Muscle of leg (tissue), 11 donors: ENCODE data around the gene KCNK7. TPM values are rescaled to one million over a fixed set of nuclear protein-coding genes. Genes with fewer than 3 reads are reported as not detected.

Experiments used
- DNase-seq: peaks from one replicate; pipeline ENCODE4 v3.0.0; 2013
- H3K27ac ChIP-seq: one replicate; pipeline ENCODE4 v1.5.1; 2013; ENCODE audit warnings: mild to moderate bottlenecking, low read length, control low read depth
- H3K27me3 ChIP-seq: one replicate; pipeline ENCODE4 v1.6.1; 2013; ENCODE audit warnings: low read length; ENCODE audit not compliant: control insufficient read depth, insufficient read depth
- H3K36me3 ChIP-seq: one replicate; pipeline ENCODE4 v1.6.1; 2013; ENCODE audit warnings: low read length; ENCODE audit not compliant: control insufficient read depth, insufficient read depth
- H3K4me1 ChIP-seq: one replicate; pipeline ENCODE4 v1.6.1; 2013; ENCODE audit warnings: low read length; ENCODE audit not compliant: control insufficient read depth, insufficient read depth
- H3K4me3 ChIP-seq: one replicate; pipeline ENCODE4 v1.5.1; 2013; ENCODE audit warnings: low read length, control low read depth
- H3K9me3 ChIP-seq: replicated peaks from 2 replicates; pipeline ENCODE4 v1.6.1; 2013; ENCODE audit warnings: low read depth, low read length; ENCODE audit not compliant: control insufficient read depth
- WGBS: methylation state at CpG from one replicate; pipeline ENCODE4 v1.1.5; 2013; ENCODE audit warnings: missing lambda C conversion rate; ENCODE audit not compliant: insufficient coverage; 5-methylcytosine and 5-hydroxymethylcytosine counted together
- polyA plus RNA-seq, 8 donors: library from polyadenylated mRNA; unstranded; fragments of 120-200 nt; gene quantifications; one replicate each; pipeline versions ENCODE4 v1.2.1 to v1.2.3, GENCODE V29; 2013; ENCODE audit warnings: inconsistent platforms in 1 of 8, low replicate concordance in 1 of 8; ENCODE audit not compliant: insufficient read length in 8 of 8, insufficient read depth in 1 of 8
- total RNA-seq: library from RNA; stranded (reverse); fragments of 120-200 nt; gene quantifications from one replicate; pipeline ENCODE4 v1.2.4, GENCODE V29; 2013

The KCNK7 gene
- total and polyA plus RNA-seq, 9 donors, result 0.31 to 1.9 (median 0.88) TPM

DNA sequence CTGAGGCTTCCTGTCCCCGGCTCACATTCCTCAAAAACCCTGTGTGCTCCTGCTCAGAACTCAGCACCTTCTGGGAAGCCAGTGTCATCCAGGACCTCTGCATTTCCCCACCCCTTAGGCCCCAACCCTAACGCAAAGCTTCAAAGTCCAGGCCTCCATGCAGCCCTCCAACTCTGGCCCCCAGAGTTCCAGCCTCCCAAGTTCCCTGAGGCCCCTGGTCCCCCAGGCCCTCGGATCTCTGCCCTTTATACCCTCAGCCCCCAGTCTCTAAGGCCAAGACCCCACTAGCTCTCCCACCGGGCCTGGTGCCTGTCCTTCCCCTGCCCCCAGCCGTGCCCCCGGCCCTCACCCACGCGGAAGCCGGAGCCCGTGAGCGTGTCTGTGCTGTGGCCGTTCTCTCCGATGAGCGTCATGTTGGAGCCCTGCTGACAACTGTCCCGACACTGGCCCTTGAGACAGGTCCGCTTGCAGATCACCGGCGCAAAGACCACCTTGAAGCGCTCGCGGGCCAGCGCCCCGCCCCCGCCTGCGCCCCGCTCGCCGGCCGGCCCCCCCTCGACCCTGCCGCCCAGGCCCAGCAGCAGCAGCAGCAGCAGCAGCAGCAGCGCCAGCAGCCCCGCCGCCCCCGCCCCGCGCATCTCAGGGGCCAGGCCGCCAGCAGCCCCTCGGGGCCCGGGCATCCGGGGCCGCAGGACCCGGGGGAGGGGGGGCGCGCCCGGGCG is 38.2 kb downstream of the KCNK7 start:
- H3K4me3 ChIP-seq, result peak overlapping the region; percentile 69
- H3K9me3 ChIP-seq, result no peaks in the 10 kb centered on the region
- 3% methylated on average over 43 of the region's 47 CpGs for WGBS
- peaks cover 8% of the 10 kb centered on the region for H3K36me3 ChIP-seq
- DNase-seq, result no peak
- H3K27me3 ChIP-seq, result no peaks in the 10 kb centered on the region
- peak overlapping the region; percentile 64 for H3K27ac ChIP-seq
- peaks cover 72% of the 10 kb centered on the region for H3K4me1 ChIP-seq

DNA sequence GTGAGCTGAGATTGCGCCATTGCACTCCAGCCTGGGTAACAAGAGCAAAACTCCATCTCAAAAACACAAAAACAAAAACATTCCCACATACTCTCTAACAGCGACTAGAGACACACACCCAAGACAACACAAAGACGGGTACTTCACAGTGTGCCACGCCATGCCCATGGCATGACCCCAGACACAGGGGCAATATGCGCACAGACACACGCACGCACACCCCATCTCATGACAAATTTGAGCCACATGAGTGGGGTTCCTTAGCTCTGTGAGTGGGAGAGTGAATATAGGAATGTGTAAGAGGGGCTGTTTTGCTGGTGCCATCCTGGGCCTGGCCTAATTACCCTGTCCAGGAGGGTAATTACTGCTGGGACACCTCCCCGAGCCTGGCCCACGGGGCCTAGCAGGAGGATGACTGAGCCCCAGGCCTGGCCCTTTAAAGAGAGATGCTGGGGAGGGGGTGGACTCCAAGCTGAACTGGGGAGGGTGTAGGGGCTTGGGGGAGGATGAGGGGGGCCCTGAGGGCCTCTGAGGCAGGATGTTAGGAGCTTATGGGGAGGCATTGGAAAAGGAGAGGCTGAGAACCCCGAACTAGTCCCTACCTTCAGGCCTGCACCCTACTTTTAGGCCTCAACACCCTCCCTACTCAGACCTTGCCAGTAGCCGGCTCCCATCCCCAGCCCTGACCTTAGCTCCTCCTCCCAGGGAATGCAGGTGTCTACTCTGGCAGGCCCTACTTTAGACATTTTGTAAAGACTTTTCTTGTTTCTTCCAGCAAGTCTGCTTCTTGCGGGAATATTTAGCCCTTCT is 38.9 kb downstream of the KCNK7 start:
- peak overlapping the region; percentile 64 for H3K27ac ChIP-seq
- H3K9me3 ChIP-seq, result no peaks in the 10 kb centered on the region
- WGBS, result 48% methylated on average over 6 of the region's 12 CpGs
- H3K4me1 ChIP-seq, result peaks cover 66% of the 10 kb centered on the region
- peak overlapping the region; percentile 69 for H3K4me3 ChIP-seq
- no peak for DNase-seq
- H3K36me3 ChIP-seq, result peaks cover 15% of the 10 kb centered on the region
- H3K27me3 ChIP-seq, result no peaks in the 10 kb centered on the region

DNA sequence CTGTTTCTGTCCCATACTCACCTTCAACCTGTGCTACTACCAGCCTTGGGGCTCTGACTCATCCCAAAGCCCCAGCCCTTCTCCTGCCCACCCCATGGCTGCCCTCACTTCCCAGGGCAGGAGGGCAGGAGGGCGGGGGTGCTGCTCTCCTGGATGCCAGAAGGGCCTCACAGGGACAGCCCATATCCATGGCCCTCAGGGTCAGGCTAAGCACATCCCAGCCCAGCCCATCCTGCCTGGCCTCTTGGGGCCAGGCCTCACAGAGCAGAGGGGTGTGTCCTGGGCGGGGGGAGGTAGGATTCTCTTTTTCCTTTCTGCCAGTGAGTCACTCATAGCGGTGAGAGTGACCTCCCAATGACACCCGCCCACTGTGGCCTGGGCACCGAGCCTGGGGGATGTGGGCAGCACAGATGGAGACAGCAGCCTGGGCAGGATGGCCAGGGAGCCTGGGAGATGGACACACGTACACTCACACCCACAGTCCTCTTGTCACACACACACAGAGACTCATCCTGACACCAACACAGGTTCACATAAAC is 39.8 kb downstream of the KCNK7 start:
- H3K4me1 ChIP-seq, result peaks cover 57% of the 10 kb centered on the region
- no peak overlapping the region for H3K27ac ChIP-seq
- no peak for DNase-seq
- H3K4me3 ChIP-seq, result no peak overlapping the region
- 54% methylated on average over 4 of the region's 6 CpGs for WGBS
- peaks cover 22% of the 10 kb centered on the region for H3K36me3 ChIP-seq
- no peaks in the 10 kb centered on the region for H3K27me3 ChIP-seq
- no peaks in the 10 kb centered on the region for H3K9me3 ChIP-seq

DNA sequence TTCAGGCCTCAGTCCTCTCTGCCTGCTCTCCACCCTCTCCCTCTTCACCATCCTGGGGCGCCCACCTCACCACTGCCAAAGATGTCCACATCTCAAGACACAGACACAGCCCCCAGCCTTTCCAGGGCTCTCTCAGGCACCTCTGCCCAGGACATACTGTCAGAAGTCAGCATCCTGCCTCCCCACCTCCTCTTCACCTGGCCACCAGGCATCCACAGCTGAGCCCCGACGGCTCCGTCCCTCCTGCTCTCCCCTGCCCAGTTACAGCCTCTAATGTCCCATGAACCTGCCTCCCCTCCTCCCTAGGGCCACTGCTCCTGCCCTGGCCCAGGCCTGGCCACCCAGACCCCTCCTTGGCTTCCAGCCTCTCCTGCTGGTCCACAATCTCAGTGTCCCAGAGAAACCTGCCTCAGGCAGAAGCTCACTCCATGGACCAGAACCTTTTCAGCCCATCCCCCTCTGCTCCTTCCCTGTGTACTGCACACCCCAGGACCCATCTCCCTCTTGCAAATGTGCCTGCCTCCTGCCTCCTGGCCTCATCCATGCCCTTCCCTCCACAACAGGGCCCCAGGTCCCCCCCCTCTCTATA is 40.7 kb downstream of the KCNK7 start:
- Histone ChIP-seq H3K27ac (no peak overlapping the region), H3K4me3 (no peak overlapping the region), H3K4me1 (peaks cover 49% of the 10 kb centered on the region), H3K9me3 (no peaks in the 10 kb centered on the region), H3K27me3 (no peaks in the 10 kb centered on the region), H3K36me3 (peaks cover 25% of the 10 kb centered on the region)
- 79% methylated on average over 4 of the region's 4 CpGs for WGBS
- DNase-seq, result no peak

DNA sequence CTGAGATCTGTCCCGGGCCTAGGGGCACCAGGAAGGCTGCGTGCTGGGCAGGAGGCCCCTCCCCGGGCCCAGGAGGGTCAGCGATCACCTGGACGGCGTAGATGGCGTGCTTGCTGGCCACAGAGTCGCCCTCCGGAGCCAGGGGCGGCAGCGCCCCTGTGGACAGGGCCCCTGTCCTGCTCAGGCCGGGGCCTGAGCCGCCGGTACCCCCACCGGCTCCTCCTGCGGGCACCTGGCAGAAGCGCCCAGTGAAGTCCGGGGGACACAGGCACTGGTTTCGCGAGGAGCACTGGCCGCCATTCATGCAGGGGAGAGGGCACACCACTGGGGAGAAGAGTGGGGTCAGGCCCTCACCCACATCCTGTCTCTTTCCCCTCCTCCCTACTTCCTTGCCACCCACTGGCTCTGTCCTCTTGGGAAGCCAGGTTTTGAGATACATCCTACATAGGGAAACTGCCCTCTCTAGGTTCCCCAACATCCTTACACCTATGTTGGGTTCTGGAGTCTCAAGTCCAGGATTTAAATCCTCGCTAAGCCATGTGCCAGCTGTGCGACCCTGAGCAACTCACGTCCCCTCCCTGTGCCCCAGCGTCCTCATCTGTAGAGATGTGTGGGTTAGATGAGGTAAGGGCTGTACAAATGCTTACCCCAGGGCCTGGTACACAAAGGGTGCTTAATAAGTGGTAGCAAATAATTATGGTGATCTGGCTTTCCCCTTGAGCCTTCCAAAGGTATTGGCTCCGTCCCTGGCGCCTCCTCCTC is 41.4 kb downstream of the KCNK7 start:
- no peak overlapping the region for H3K4me3 ChIP-seq
- H3K9me3 ChIP-seq, result no peaks in the 10 kb centered on the region
- no peaks in the 10 kb centered on the region for H3K27me3 ChIP-seq
- DNase-seq, result no peak
- 68% methylated on average over 16 of the region's 27 CpGs for WGBS
- peaks cover 42% of the 10 kb centered on the region for H3K4me1 ChIP-seq
- H3K27ac ChIP-seq, result no peak overlapping the region
- peaks cover 30% of the 10 kb centered on the region for H3K36me3 ChIP-seq

DNA sequence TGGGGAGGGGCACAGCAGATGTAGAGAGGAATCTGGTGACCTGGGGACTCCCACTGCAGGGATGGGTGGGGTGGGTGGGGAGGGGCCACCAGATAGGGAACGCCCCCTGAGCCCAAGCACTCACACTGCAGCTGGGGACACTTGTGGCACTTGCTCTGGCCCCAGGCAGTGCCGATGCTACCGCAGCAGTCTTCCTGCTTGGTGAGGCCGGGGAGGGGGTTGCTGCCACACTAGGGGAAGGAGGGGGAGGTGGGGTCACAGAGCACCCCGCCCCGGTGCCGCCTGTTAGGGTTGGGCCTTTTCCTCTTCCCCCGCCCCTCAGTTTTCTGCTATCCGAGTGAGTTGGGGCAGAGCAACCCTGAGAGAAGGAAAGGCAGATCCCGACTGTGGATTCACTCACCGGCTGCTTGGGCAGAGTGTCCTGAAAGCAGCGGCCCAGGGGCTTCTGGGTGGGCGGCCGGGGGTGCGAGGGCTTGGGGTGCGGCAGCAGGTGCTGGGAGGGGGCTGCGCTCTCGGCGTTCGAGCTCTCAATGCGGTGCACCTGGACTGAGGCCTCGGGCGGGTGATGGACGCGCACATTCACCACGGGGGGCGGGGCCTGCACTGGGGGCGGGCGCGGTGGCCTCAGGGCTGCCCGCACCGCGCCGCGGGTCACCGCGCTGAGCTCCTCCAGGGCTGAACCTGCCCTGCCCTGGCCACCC is 42.1 kb downstream of the KCNK7 start:
- 24% methylated on average over 32 of the region's 37 CpGs for WGBS

DNA sequence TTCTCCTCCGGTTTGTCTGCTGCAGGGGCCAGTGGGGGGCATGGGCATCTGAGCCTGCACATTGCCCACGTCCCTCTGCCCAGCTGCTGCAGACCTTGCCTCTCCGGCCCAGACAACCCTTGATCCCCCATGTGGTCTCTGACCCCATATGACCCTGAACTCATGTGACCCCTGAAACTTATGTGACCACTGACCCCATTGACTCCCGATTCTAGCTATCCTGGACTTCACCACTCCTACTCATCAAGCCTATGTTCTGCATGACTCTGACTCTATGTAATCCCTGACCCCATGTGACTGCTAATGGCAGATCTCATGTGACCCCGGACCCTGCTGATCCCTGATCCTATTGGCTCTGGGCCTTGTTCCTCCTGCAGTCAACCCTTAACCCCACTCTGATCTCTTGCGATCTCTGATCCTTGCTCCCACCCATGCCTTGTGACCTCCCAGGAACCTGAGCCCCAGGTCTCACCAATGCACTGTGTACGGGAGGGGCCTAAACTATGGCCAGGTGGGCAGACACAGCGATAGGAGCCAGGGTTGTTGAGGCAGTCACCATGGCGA is 43.1 kb downstream of the KCNK7 start:
- WGBS, result 79% methylated on average over 8 of the region's 9 CpGs
- H3K27me3 ChIP-seq, result peaks cover 3% of the 10 kb centered on the region
- H3K4me1 ChIP-seq, result peaks cover 33% of the 10 kb centered on the region
- no peaks in the 10 kb centered on the region for H3K9me3 ChIP-seq
- H3K4me3 ChIP-seq, result no peak overlapping the region
- DNase-seq, result no peak
- peaks cover 46% of the 10 kb centered on the region for H3K36me3 ChIP-seq
- H3K27ac ChIP-seq, result no peak overlapping the region

More for the DNA sequence above, 42.1 kb downstream of the KCNK7 start:
- Histone ChIP-seq H3K4me3 (no peak overlapping the region), H3K27ac (no peak overlapping the region), H3K36me3 (peaks cover 38% of the 10 kb centered on the region), H3K4me1 (peaks cover 34% of the 10 kb centered on the region), H3K9me3 (no peaks in the 10 kb centered on the region), H3K27me3 (no peaks in the 10 kb centered on the region)
- DNase-seq, result no peak

DNA sequence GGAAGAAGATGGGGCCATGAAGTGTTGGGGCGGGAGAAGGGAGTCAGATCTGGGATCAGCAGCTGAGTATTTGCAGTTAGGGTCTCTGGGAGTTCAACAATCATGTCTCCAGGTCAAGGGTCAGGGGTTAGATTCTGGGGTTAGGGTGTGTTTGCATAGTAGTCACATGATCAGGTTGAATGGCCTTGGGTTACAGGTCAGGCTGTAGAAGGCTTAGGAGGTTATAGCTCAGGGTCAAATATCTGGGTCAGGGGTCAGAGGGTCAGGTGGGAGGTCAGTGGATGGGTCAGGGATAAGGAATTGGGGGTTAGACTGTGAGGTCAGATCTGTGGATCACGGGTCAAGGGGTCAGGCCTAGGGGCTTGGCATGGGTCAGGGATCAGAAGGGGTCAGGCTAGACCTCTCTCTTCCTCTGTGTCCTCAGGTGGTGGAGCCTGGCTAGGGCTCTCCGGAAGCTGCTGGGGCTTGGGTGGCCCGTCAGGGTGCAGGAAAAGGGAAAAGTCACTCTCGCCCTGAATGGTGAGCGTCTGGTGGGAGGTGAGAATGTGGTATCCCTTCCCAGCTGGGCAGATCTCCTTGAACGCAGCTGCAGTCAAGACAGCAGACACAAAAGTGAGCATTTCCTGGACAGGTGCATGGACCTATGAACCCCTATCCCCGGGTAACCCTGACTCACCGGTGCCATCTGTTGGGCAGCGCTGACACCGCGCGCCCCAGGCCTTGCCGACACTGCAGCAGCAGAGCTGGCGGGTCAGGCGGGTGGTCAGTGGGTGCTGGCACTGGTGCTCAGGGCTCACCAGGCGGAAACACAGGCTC is 43.8 kb downstream of the KCNK7 start:
- H3K27me3 ChIP-seq, result peaks cover 3% of the 10 kb centered on the region
- peaks cover 26% of the 10 kb centered on the region for H3K4me1 ChIP-seq
- WGBS, result 57% methylated on average over 15 of the region's 17 CpGs
- peaks cover 49% of the 10 kb centered on the region for H3K36me3 ChIP-seq
- no peak overlapping the region for H3K4me3 ChIP-seq
- H3K27ac ChIP-seq, result no peak overlapping the region
- no peak for DNase-seq
- no peaks in the 10 kb centered on the region for H3K9me3 ChIP-seq
